ENCODE results near the gene MT1B.

DNA sequence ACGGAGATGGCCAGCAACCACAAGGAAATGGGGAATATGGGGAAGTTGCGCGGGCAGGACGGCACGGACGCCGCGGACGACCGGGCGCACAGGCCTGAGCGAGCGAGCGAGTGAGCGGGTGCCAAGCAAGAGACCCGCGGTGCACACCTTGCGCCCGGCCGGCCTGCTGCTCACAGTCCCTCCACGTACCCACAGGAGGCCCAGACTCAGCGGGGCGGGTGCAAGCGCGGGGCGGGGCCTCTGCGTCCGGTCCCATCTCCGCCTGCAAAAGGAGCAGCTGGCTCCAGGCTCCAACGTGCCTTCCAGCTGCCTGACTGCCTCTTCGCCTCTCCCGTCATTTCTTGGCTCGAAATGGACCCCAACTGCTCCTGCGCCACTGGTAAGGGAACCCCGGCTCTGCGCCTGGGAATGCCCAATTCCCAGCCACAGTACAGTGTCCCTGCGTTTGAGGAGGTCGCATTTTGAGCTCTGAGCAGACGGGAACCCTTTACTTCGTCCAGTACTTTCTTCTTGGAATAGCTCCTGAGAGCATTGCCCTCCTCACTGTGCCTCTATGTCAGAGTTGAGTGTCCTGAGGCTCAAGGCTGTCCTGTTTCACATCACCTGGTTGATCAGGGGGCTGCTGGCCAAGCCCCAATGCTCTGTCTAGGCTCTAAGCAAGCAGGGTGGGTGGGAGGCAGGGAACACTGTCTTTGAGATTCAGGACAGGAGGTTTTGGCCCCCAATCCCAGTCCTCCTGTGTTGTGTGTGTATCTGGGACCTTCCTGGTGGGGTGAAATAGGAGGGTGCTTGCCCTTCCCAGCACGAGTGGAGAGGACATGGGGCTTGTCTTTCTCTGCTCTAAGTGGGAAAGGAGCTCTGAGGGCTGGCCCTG is 34.2 kb upstream of the MT1B start:
- TF ChIP-seq CTCF (IDR thresholded peaks at IDR 0.05): no peak
- TF ChIP-seq POLR2A (IDR thresholded peaks at IDR 0.05): no peak
